Right renal pelvis (tissue), 4 donors: ENCODE data around the gene CD99. TPM values are rescaled to one million over a fixed set of nuclear protein-coding genes. Genes with fewer than 3 reads are reported as not detected.
"Not testable (repeated sequence)": the region's sequence is repeated elsewhere in the genome, so short reads cannot be mapped to it uniquely, and the experiment has no call there.

Experiments used
- DNase-seq, 4 donors: peaks; one replicate each; pipeline ENCODE4 v3.0.0-alpha.2; 2013; ENCODE audit warnings: low read depth in 4 of 4, low spot score in 3 of 4, missing footprints in 1 of 4
- polyA plus RNA-seq, 4 donors: library from polyadenylated mRNA; unstranded; fragments of 120-200 nt; gene quantifications; one replicate each; pipeline ENCODE4 v1.2.1, GENCODE V29; 2013; ENCODE audit not compliant: insufficient read length in 4 of 4

The CD99 gene
- polyA plus RNA-seq, 4 donors, result 226 to 252 (median 231) TPM

- no peak for DNase-seq
Observed at GRCh38 chrX:2673611-2674010, 17.5 kb upstream of the CD99 start.

GRCh38 chrX:2675657-2676200 is 15.4 kb upstream of the CD99 start:
- DNase-seq, result not testable (repeated sequence)

- no peak for DNase-seq
Observed at GRCh38 chrX:2676794-2677675, 14.1 kb upstream of the CD99 start.

GRCh38 chrX:2677764-2678163 is 13.3 kb upstream of the CD99 start:
- DNase-seq, result no peak

- no peak for DNase-seq
Observed at GRCh38 chrX:2678583-2678982, 12.5 kb upstream of the CD99 start.

GRCh38 chrX:2679534-2680485 is 11.3 kb upstream of the CD99 start:
- DNase-seq, result no peak

GRCh38 chrX:2680486-2681348 is 10.4 kb upstream of the CD99 start:
- no peak for DNase-seq

- no peak for DNase-seq
Observed at GRCh38 chrX:2682565-2683177, 8.4 kb upstream of the CD99 start.

- no peak for DNase-seq
Observed at GRCh38 chrX:2684256-2684655, 6.8 kb upstream of the CD99 start.

- DNase-seq, result no peak
Observed at GRCh38 chrX:2685886-2686285, 5.2 kb upstream of the CD99 start.

- DNase-seq, result no peak
Observed at GRCh38 chrX:2689773-2690666, 1.1 kb upstream of the CD99 start.

GRCh38 chrX:2691543-2692220 is 587 bp downstream of the CD99 start:
- peak in 2 of 4 donors; percentile 30 to 54 for DNase-seq

GRCh38 chrX:2692221-2693112 is 1.4 kb downstream of the CD99 start:
- DNase-seq, result no peak

- DNase-seq, result no peak
Observed at GRCh38 chrX:2693113-2694002, 2.3 kb downstream of the CD99 start.

GRCh38 chrX:2694914-2695267 is 3.8 kb downstream of the CD99 start:
- DNase-seq, result no peak

- no peak for DNase-seq
Observed at GRCh38 chrX:2696698-2697215, 5.7 kb downstream of the CD99 start.
